ENCODE data around the gene ABHD17A.

- no peak for TF ChIP-seq ZNF274 (IDR thresholded peaks at IDR 0.05; ENCODE audit: low read depth, low read length)
- no peak for TF ChIP-seq YY1 (IDR thresholded peaks at IDR 0.05; ENCODE audit: insufficient read depth, insufficient read length)
Observed at GRCh38 chr19:1839658-1840540, 45.4 kb downstream of the ABHD17A start.
